Keratinocyte (primary cell): ENCODE data around the gene PTPN18. TPM values are rescaled to one million over a fixed set of nuclear protein-coding genes. Genes with fewer than 3 reads are reported as not detected.

Experiments used
- DNase-seq: peaks from one replicate; pipeline ENCODE4 v3.0.0-alpha.2; 2011; ENCODE audit warnings: low read depth, missing footprints, low spot score
- FAIRE-seq: peaks from 2 replicates; lab custom pipeline; 2011; peaks lifted over from hg19 to GRCh38; lab: Jason Lieb, UNC
- H2AFZ ChIP-seq: 2 replicates; pipeline ENCODE4 v1.6.0; 2012; ENCODE audit warnings: low read length, control low read depth, inconsistent platforms; ENCODE audit not compliant: control insufficient read depth
- H3K27ac ChIP-seq: 2 replicates; pipeline ENCODE4 v1.5.1; 2011; ENCODE audit warnings: low read length; ENCODE audit not compliant: control insufficient read depth, insufficient read depth
- H3K27me3 ChIP-seq: 3 replicates; pipeline ENCODE4 v1.6.0; 2011; ENCODE audit warnings: low read length; ENCODE audit not compliant: control insufficient read depth, insufficient read depth; ENCODE audit errors: extremely low read depth
- H3K36me3 ChIP-seq, 2 experiments: 2 replicates in 1 of 2; 3 replicates in 1 of 2; pipeline ENCODE4 v1.5.1; 2011; ENCODE audit warnings: low read length in 2 of 2, mild to moderate bottlenecking in 1 of 2; ENCODE audit not compliant: control insufficient read depth in 2 of 2, insufficient read depth in 2 of 2; ENCODE audit errors: extremely low read depth in 1 of 2
- H3K4me1 ChIP-seq: 3 replicates; pipeline ENCODE4 v1.5.1; 2011; ENCODE audit warnings: low read length; ENCODE audit not compliant: control insufficient read depth, insufficient read depth; ENCODE audit errors: extremely low read depth
- H3K4me2 ChIP-seq: 3 replicates; pipeline ENCODE4 v1.6.0; 2011; ENCODE audit warnings: low read depth, low read length; ENCODE audit not compliant: control insufficient read depth, insufficient read depth; ENCODE audit errors: extremely low read depth
- H3K4me3 ChIP-seq, 3 experiments: fragments of 200-600 bp in 1 of 3; sonication (generic) in 1 of 3; 2 replicates in 2 of 3; 3 replicates in 1 of 3; pipeline ENCODE4 v1.5.1; 2011 to 2016; ENCODE audit warnings: low read length in 3 of 3, mild to moderate bottlenecking in 3 of 3, control low read depth in 2 of 3, inconsistent platforms in 1 of 3, low read depth in 1 of 3, mixed read lengths in 1 of 3, mixed run types in 1 of 3, moderate library complexity in 1 of 3; ENCODE audit not compliant: control insufficient read depth in 2 of 3, insufficient read depth in 2 of 3; ENCODE audit errors: extremely low read depth in 1 of 3
- H3K79me2 ChIP-seq: 2 replicates; pipeline ENCODE4 v1.6.0; 2012; ENCODE audit warnings: low read length; ENCODE audit not compliant: control insufficient read depth, insufficient read depth
- H3K9ac ChIP-seq: 3 replicates; pipeline ENCODE4 v1.6.0; 2011; ENCODE audit warnings: low read length; ENCODE audit not compliant: control insufficient read depth, insufficient read depth; ENCODE audit errors: extremely low read depth
- H3K9me1 ChIP-seq: 3 replicates; pipeline ENCODE4 v1.6.0; 2011; ENCODE audit warnings: low read length; ENCODE audit not compliant: control insufficient read depth, insufficient read depth; ENCODE audit errors: extremely low read depth
- H3K9me3 ChIP-seq: 2 replicates; pipeline ENCODE4 v1.5.1; 2012; ENCODE audit warnings: low read depth, low read length; ENCODE audit not compliant: control insufficient read depth
- H4K20me1 ChIP-seq: 3 replicates; pipeline ENCODE4 v1.6.0; 2011; ENCODE audit warnings: low read length; ENCODE audit not compliant: control insufficient read depth, insufficient read depth; ENCODE audit errors: extremely low read depth
- EZH2 ChIP-seq: IDR thresholded peaks from one replicate; pipeline ENCODE4 v1.6.1; 2012; ENCODE audit warnings: inconsistent platforms, mild to moderate bottlenecking, low read length, moderate library complexity
- dilution Hi-C: fragments of 300-500 bp; cut with MboI; formaldehyde crosslinking; loops from one replicate; pipeline ENCODE4 v1.7.0; 2020; ENCODE audit warnings: low sequenced_read_pairs; ENCODE audit not compliant: extremely low pct_ligation_motif_present
- polyA plus RNA-seq, 5 experiments: library from polyadenylated mRNA; depleted of rRNA in 3 of 5; stranded (reverse) in 3 of 5; stranded (forward) in 1 of 5; unstranded in 1 of 5; fragments of >200 nt; gene quantifications; 1 replicate in 1 of 5; 2 replicates in 3 of 5; 3 replicates in 1 of 5; pipeline versions ENCODE4 v1.2.1 to v1.2.3, GENCODE V29; 2011 to 2012; ENCODE audit warnings: missing spikeins in 2 of 5, low read depth in 1 of 5, low replicate concordance in 1 of 5
- TF ChIP-seq, protein P1 (sequence below), 3 experiments: IDR thresholded peaks in 1 of 3; conservative IDR thresholded peaks in 1 of 3; optimal IDR thresholded peaks in 1 of 3; 2 replicates in 2 of 3; 3 replicates in 1 of 3; pipeline versions ENCODE3 to v1.5.1; 2011; ENCODE audit warnings: low read length in 3 of 3, mild to moderate bottlenecking in 3 of 3, moderate library complexity in 2 of 3, control low read depth in 1 of 3, inconsistent platforms in 1 of 3; ENCODE audit not compliant: insufficient read depth in 2 of 3; ENCODE audit errors: extremely low read depth in 1 of 3

PTPN18 gene
- polyA plus RNA-seq, 1 donor (not counting 4 experiments of a cell fraction or from before 2014, with no cell fraction given): 9.6 TPM

DNA sequence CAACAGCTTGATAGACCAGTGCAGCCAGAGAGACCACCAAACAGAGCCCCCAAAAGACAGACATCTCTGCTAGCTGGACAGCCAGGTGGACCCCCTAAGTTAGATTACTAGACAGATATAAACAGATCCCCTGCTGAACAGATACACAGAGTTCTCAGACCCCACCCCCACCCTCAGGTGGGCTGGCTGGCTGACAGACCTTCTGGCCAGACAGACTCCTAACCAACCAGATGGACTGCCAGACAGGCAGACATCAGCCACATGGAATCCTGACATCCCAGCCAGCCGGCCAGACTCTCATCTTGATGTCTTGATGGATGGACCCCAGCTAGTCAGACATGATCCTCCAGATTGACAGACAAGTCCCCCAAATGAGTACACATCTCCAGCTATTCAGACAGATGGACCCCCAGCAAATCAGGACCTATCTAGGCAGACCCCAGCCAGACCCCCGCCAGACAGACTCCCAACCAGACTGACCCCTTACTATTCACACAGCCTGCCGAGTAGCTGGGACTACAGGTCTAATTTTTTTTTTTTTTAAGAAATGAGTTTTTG is 18.0 kb downstream of the PTPN18 start:
- TF ChIP-seq, protein P1, sequence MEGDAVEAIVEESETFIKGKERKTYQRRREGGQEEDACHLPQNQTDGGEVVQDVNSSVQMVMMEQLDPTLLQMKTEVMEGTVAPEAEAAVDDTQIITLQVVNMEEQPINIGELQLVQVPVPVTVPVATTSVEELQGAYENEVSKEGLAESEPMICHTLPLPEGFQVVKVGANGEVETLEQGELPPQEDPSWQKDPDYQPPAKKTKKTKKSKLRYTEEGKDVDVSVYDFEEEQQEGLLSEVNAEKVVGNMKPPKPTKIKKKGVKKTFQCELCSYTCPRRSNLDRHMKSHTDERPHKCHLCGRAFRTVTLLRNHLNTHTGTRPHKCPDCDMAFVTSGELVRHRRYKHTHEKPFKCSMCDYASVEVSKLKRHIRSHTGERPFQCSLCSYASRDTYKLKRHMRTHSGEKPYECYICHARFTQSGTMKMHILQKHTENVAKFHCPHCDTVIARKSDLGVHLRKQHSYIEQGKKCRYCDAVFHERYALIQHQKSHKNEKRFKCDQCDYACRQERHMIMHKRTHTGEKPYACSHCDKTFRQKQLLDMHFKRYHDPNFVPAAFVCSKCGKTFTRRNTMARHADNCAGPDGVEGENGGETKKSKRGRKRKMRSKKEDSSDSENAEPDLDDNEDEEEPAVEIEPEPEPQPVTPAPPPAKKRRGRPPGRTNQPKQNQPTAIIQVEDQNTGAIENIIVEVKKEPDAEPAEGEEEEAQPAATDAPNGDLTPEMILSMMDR (optimal IDR thresholded peaks at IDR 0.05 in 1 of 3, IDR thresholded peaks at IDR 0.05 in 1 of 3, conservative IDR thresholded peaks at IDR 0.05 in 1 of 3; ENCODE audit: extremely low read depth in 1 of 3, insufficient read depth in 2 of 3, low read length in 3 of 3): no peak
- no peak for TF ChIP-seq EZH2
- no peaks in the 10 kb centered on the region for H3K27me3 ChIP-seq

DNA sequence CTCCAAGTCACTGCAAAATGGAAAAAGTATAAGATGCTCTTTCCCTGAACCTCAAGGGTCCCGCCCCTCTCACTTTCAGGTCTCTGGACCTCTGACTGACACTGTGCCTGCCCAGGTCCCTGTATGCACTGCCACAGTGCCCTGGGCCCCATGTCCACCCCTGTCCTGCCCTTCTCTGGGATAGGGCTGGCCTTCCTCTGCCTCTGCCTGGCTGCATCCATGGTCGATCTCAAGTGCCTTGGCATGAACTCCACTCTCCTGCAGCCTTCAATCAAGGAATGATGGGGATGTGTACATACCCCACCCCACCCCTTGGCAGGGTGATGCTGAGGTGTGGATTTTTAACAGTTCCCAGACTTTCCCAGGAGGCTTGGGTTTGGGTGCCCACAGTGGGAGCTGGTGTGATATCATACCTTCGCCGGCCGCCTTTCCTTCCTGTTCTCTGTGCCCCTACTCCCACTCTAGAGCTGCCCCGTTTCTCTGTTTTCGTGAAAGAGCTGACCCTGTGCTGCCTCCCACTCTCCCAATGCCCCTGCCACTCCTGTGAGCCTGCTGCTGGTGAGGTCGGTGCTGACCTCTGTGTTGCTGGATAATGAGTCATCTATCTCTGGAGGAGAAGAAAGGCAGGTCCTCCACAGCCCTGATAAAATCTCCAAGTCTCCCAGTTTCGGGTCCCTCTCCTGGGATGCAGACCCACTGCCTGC is 18.9 kb downstream of the PTPN18 start:
- no peak overlapping the region for H3K9ac ChIP-seq

More for the DNA sequence above, 18.0 kb downstream of the PTPN18 start:
- no peak overlapping the region for H3K9ac ChIP-seq
- H2AFZ ChIP-seq: no peak overlapping the region
- H3K4me3 ChIP-seq: no peak overlapping the region
- H3K27ac ChIP-seq: no peak overlapping the region
- FAIRE-seq (no peak), DNase-seq (no peak)
- H3K4me1 ChIP-seq: peaks cover 3% of the 10 kb centered on the region
- dilution Hi-C loops: no loop called here
- H3K9me3 ChIP-seq: no peaks in the 10 kb centered on the region
- no peaks in the 10 kb centered on the region for H3K79me2 ChIP-seq
- no peaks in the 10 kb centered on the region for H3K9me1 ChIP-seq
- H3K36me3 ChIP-seq: peaks cover 0 to 3% of the 10 kb centered on the region in 2 experiments
- no peak overlapping the region for H3K4me2 ChIP-seq
- H4K20me1 ChIP-seq: no peaks in the 10 kb centered on the region

More for the DNA sequence above, 18.9 kb downstream of the PTPN18 start:
- DNase-seq (no peak), FAIRE-seq (no peak)
- Histone ChIP-seq H3K36me3 (peaks cover 0 to 3% of the 10 kb centered on the region in 2 experiments), H3K4me1 (peaks cover 3% of the 10 kb centered on the region), H3K4me2 (no peak overlapping the region), H3K79me2 (no peaks in the 10 kb centered on the region), H4K20me1 (no peaks in the 10 kb centered on the region), H3K9me3 (no peaks in the 10 kb centered on the region), H3K4me3 (no peak overlapping the region), H2AFZ (no peak overlapping the region), H3K27ac (no peak overlapping the region), H3K9me1 (no peaks in the 10 kb centered on the region), H3K27me3 (no peaks in the 10 kb centered on the region)
- dilution Hi-C loops: no loop called here
- no peak for TF ChIP-seq EZH2
- TF ChIP-seq, protein P1 (optimal IDR thresholded peaks at IDR 0.05 in 1 of 3, IDR thresholded peaks at IDR 0.05 in 1 of 3, conservative IDR thresholded peaks at IDR 0.05 in 1 of 3; ENCODE audit: extremely low read depth in 1 of 3, insufficient read depth in 2 of 3, low read length in 3 of 3): no peak
